Measurements from ENCODE around the gene FPR1.
A peak's percentile ranks its signal among the peaks of the same experiment; 100 is the strongest.

FPR1 gene

DNA sequence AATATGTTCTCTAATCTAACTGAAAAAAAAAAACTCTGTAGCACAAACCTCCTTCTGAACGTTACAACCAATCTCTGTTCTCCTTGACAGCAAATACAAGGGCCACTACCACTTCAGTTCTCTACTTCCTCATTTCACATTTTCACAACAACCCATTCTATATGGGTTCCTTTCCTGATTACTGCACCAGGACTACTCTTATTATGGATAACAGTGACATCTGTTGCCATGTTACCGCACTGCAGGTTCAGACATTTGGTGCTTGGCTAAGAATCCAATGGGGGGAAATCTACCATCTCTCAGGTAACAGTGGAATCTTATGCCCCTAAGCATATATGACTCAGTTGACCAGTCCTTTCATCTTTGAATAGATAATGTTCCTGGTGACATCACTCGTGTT lies 31.7 kb upstream of the FPR1 start:
- DNase-seq (no peak), ATAC-seq (ENCODE audit: insufficient read depth, low read depth) (no peak)
- Histone ChIP-seq H3K9me3 (ENCODE audit: insufficient read depth, low read length, severe bottlenecking) (peaks cover 4% of the 10 kb centered on the region), H3K36me3 (ENCODE audit: insufficient read depth, low read length) (no peaks in the 10 kb centered on the region), H3K4me1 (ENCODE audit: insufficient read depth, low read length) (no peaks in the 10 kb centered on the region), H3K27me3 (ENCODE audit: insufficient read depth, low read length, poor library complexity) (peaks cover 9% of the 10 kb centered on the region), H3K4me2 (ENCODE audit: insufficient read depth, low read length) (no peak overlapping the region), H4K20me1 (ENCODE audit: insufficient read depth, low read length) (no peaks in the 10 kb centered on the region), H2AFZ (ENCODE audit: low read depth, low read length) (no peak overlapping the region), H3K9ac (ENCODE audit: low read depth, low read length) (no peak overlapping the region), H3K79me2 (ENCODE audit: insufficient read depth, low read length) (no peaks in the 10 kb centered on the region), H3K4me3 (ENCODE audit: low read depth in 1 of 2, low read length in 2 of 2) (no peak overlapping the region), H3K27ac (ENCODE audit: low read length) (no peak overlapping the region)
- TF ChIP-seq, protein P1, sequence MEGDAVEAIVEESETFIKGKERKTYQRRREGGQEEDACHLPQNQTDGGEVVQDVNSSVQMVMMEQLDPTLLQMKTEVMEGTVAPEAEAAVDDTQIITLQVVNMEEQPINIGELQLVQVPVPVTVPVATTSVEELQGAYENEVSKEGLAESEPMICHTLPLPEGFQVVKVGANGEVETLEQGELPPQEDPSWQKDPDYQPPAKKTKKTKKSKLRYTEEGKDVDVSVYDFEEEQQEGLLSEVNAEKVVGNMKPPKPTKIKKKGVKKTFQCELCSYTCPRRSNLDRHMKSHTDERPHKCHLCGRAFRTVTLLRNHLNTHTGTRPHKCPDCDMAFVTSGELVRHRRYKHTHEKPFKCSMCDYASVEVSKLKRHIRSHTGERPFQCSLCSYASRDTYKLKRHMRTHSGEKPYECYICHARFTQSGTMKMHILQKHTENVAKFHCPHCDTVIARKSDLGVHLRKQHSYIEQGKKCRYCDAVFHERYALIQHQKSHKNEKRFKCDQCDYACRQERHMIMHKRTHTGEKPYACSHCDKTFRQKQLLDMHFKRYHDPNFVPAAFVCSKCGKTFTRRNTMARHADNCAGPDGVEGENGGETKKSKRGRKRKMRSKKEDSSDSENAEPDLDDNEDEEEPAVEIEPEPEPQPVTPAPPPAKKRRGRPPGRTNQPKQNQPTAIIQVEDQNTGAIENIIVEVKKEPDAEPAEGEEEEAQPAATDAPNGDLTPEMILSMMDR (IDR thresholded peaks at IDR 0.05; ENCODE audit: borderline replicate concordance, extremely low read depth, low read length, poor library complexity, severe bottlenecking), result peak; percentile 50
- no peak for TF ChIP-seq EZH2 (IDR thresholded peaks at IDR 0.05; ENCODE audit: borderline replicate concordance, low read depth, low read length, severe bottlenecking)

DNA sequence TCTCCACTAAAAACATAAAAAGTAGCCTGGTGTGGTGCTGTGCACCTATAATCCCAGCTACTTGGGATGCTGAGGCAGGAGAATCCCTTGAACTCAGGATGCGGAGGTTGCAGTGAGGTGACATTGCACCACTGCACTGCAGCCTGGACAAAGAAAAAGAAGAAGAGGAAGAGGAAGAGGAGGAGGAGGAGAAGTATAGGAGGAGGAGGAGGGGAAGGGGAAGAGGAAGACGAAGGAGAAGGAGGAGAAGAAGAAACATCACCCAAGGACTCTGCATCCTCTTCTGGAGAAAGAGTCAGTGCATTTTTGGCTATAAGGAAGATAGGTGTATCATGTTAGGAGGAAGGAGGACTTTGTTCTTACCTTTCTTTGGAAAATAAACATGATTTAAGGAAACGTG lies 30.3 kb upstream of the FPR1 start:
- Histone ChIP-seq H3K4me1 (ENCODE audit: insufficient read depth, low read length) (peaks cover 5% of the 10 kb centered on the region), H4K20me1 (ENCODE audit: insufficient read depth, low read length) (no peaks in the 10 kb centered on the region), H3K9me3 (ENCODE audit: insufficient read depth, low read length, severe bottlenecking) (no peaks in the 10 kb centered on the region), H3K4me3 (ENCODE audit: low read depth in 1 of 2, low read length in 2 of 2) (no peak overlapping the region), H3K27ac (ENCODE audit: low read length) (no peak overlapping the region), H3K4me2 (ENCODE audit: insufficient read depth, low read length) (no peak overlapping the region), H3K79me2 (ENCODE audit: insufficient read depth, low read length) (no peaks in the 10 kb centered on the region), H3K9ac (ENCODE audit: low read depth, low read length) (no peak overlapping the region), H3K27me3 (ENCODE audit: insufficient read depth, low read length, poor library complexity) (peaks cover 9% of the 10 kb centered on the region), H2AFZ (ENCODE audit: low read depth, low read length) (no peak overlapping the region), H3K36me3 (ENCODE audit: insufficient read depth, low read length) (no peaks in the 10 kb centered on the region)
- TF ChIP-seq, protein P1 (IDR thresholded peaks at IDR 0.05; ENCODE audit: borderline replicate concordance, extremely low read depth, low read length, poor library complexity, severe bottlenecking), result no peak
- no peak for TF ChIP-seq EZH2 (IDR thresholded peaks at IDR 0.05; ENCODE audit: borderline replicate concordance, low read depth, low read length, severe bottlenecking)
- no peak for ATAC-seq (ENCODE audit: insufficient read depth, low read depth)
- no peak for DNase-seq

DNA sequence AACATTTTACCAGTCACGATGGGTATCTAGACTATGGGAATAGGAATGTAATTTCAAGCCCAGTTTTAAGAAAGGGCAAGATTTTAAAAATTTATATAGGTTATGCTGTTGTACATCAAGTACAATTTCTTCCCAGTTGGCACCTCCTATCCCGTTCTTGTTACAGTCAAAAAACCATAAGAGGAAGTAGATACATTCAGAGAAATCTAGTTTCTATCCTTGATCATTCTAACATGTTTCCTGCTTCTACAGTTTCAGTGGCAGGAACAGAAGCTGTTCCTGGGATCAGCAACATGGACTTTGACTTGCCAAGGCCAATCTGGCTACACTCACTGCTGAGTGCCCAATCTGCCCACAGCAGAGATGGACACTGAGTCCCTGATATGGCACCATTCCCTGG lies 28.6 kb upstream of the FPR1 start:
- ATAC-seq (ENCODE audit: insufficient read depth, low read depth) (no peak), DNase-seq (no peak)
- Histone ChIP-seq H3K27ac (ENCODE audit: low read length) (no peak overlapping the region), H3K4me3 (ENCODE audit: low read depth in 1 of 2, low read length in 2 of 2) (no peak overlapping the region), H2AFZ (ENCODE audit: low read depth, low read length) (no peak overlapping the region), H3K4me2 (ENCODE audit: insufficient read depth, low read length) (no peak overlapping the region), H3K9ac (ENCODE audit: low read depth, low read length) (no peak overlapping the region), H4K20me1 (ENCODE audit: insufficient read depth, low read length) (no peaks in the 10 kb centered on the region), H3K79me2 (ENCODE audit: insufficient read depth, low read length) (no peaks in the 10 kb centered on the region), H3K9me3 (ENCODE audit: insufficient read depth, low read length, severe bottlenecking) (no peaks in the 10 kb centered on the region), H3K27me3 (ENCODE audit: insufficient read depth, low read length, poor library complexity) (peaks cover 12% of the 10 kb centered on the region), H3K36me3 (ENCODE audit: insufficient read depth, low read length) (no peaks in the 10 kb centered on the region), H3K4me1 (ENCODE audit: insufficient read depth, low read length) (peaks cover 5% of the 10 kb centered on the region)
- TF ChIP-seq, protein P1 (IDR thresholded peaks at IDR 0.05; ENCODE audit: borderline replicate concordance, extremely low read depth, low read length, poor library complexity, severe bottlenecking), result no peak
- no peak for TF ChIP-seq EZH2 (IDR thresholded peaks at IDR 0.05; ENCODE audit: borderline replicate concordance, low read depth, low read length, severe bottlenecking)

DNA sequence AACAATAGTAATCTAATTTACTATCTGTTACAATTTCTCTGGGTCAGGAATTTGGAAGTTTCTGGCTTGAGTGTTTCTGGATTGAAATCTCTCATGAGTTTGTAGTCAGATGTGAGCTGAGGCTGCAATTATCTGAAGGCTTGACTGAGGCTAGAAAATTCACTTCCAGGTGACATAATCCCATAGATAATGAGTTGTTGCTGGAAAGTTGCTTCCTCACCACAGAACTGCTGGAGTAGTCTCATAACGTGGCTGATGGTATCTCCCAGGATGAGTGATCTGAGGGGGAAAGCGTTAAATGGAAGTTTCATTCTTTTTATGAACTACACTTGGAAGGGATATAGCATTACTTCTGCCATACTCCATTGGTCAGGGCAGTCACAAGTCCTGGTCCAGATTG lies 28.0 kb upstream of the FPR1 start:
- Histone ChIP-seq H3K9ac (ENCODE audit: low read depth, low read length) (no peak overlapping the region), H3K4me3 (ENCODE audit: low read depth in 1 of 2, low read length in 2 of 2) (no peak overlapping the region), H3K27ac (ENCODE audit: low read length) (no peak overlapping the region), H3K9me3 (ENCODE audit: insufficient read depth, low read length, severe bottlenecking) (no peaks in the 10 kb centered on the region), H3K27me3 (ENCODE audit: insufficient read depth, low read length, poor library complexity) (peaks cover 14% of the 10 kb centered on the region), H4K20me1 (ENCODE audit: insufficient read depth, low read length) (no peaks in the 10 kb centered on the region), H2AFZ (ENCODE audit: low read depth, low read length) (no peak overlapping the region), H3K4me2 (ENCODE audit: insufficient read depth, low read length) (no peak overlapping the region), H3K36me3 (ENCODE audit: insufficient read depth, low read length) (no peaks in the 10 kb centered on the region), H3K4me1 (ENCODE audit: insufficient read depth, low read length) (peaks cover 5% of the 10 kb centered on the region), H3K79me2 (ENCODE audit: insufficient read depth, low read length) (no peaks in the 10 kb centered on the region)
- DNase-seq, result no peak
- no peak for ATAC-seq (ENCODE audit: insufficient read depth, low read depth)
- TF ChIP-seq EZH2 (IDR thresholded peaks at IDR 0.05; ENCODE audit: borderline replicate concordance, low read depth, low read length, severe bottlenecking), result no peak
- TF ChIP-seq, protein P1 (IDR thresholded peaks at IDR 0.05; ENCODE audit: borderline replicate concordance, extremely low read depth, low read length, poor library complexity, severe bottlenecking), result no peak
